Measurements from ENCODE around the gene RAB31. TPM values are rescaled to one million over a fixed set of nuclear protein-coding genes. Genes with fewer than 3 reads are reported as not detected.

RAB31 gene
- total and polyA plus RNA-seq, 2 of the 13 experiments (the other 11 are each of a cell fraction or from before 2014, with no cell fraction given): 1.1 to 1.7 TPM

DNA sequence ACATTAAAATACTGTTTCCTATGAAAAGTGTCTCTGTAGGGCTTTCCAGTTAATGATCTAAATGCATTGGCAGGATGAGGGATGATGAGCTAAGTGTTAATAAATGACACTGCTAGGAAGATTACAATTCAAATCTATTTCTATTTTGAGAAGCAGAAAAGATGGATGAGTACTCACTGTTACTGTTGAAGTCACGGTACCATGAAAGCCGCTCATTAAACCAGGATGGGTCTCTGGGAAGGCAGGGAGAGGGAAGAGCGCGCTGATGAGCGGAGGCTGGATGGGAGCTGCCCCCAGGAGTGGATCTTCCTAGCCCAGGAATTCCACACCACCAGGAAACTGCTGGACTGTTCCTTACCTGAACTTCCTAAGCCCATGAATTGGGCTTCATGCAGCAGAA is 150.5 kb downstream of the RAB31 start:
- Histone ChIP-seq H3K4me3 (replicated peaks in 1 of 3; ENCODE audit: insufficient read depth in 1 of 3, low read depth in 2 of 3, low read length in 3 of 3) (no peak overlapping the region), H3K4me1 (ENCODE audit: insufficient read depth, low read length) (peaks cover 43% of the 10 kb centered on the region), H3K9me3 (ENCODE audit: low read length) (no peaks in the 10 kb centered on the region), H3K79me2 (ENCODE audit: insufficient read depth, low read length) (no peaks in the 10 kb centered on the region), H3K4me2 (ENCODE audit: low read depth, low read length) (no peak overlapping the region), H3K9ac (ENCODE audit: insufficient read depth, low read depth, low read length) (no peak overlapping the region), H4K20me1 (ENCODE audit: insufficient read depth, low read length) (no peaks in the 10 kb centered on the region), H2AFZ (ENCODE audit: low read length) (no peak overlapping the region), H3K27me3 (ENCODE audit: control insufficient read depth in 1 of 2, insufficient read depth in 2 of 2, low read length in 2 of 2) (no peaks in the 10 kb centered on the region), H3K27ac (ENCODE audit: extremely low read length, insufficient read depth, low read length) (no peak overlapping the region), H3K36me3 (replicated peaks in 1 of 2; ENCODE audit: control insufficient read depth in 1 of 2, insufficient read depth in 2 of 2, low read length in 2 of 2) (no peaks in the 10 kb centered on the region)
- DNase-seq (ENCODE audit: low spot score) (no peak), ATAC-seq (no peak), FAIRE-seq (no peak)
- WGBS (ENCODE audit: low lambda C conversion rate): 83% methylated on average over 5 of the region's 5 CpGs
- ChIA-PET CTCF (ENCODE audit: low intra/inter-chr PET ratio, low total read pairs) (no interaction called here), POLR2A (no interaction called here)
- no peak for TF ChIP-seq ZNF556 (CRISPR knock-in tag; IDR thresholded peaks at IDR 0.05; ENCODE audit: borderline replicate concordance)
- no peak for TF ChIP-seq HOXD1 (CRISPR knock-in tag; IDR thresholded peaks at IDR 0.05)
- TF ChIP-seq HNF4A (CRISPR knock-in tag; IDR thresholded peaks at IDR 0.05): no peak
- no peak for TF ChIP-seq KDM5B (CRISPR knock-in tag; IDR thresholded peaks at IDR 0.05; ENCODE audit: borderline replicate concordance)
- TF ChIP-seq, protein P1, sequence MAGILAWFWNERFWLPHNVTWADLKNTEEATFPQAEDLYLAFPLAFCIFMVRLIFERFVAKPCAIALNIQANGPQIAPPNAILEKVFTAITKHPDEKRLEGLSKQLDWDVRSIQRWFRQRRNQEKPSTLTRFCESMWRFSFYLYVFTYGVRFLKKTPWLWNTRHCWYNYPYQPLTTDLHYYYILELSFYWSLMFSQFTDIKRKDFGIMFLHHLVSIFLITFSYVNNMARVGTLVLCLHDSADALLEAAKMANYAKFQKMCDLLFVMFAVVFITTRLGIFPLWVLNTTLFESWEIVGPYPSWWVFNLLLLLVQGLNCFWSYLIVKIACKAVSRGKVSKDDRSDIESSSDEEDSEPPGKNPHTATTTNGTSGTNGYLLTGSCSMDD (CRISPR knock-in tag; IDR thresholded peaks at IDR 0.05): no peak
- intact Hi-C loops (cut with micrococcal nuclease; ENCODE audit: unreplicated experiment): no loop called here
- BruUV-seq (replicated peaks): no TSS peak
- in situ Hi-C loops (cut with HindIII; ENCODE audit: extremely low pct_ligation_motif_present, low pct_unique_long_range_greater_than_20kb): no loop called here

DNA sequence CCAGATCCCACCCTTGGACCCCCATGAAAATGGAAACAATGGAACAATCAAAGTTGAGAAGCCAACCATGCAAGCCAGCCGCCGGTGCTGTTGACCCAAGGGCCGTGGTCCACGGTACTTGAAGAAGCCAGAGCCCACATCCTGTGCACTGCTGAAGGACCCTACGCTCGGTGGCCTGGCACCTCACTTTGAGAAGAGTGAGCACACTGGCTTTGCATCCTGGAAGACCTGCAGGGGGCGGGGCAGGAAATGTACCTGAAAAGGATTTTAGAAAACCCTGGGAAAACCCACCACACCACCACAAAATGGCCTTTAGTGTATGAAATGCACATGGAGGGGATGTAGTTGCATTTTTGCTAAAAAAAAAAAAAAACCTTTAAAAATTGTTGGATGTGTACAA is 151.1 kb downstream of the RAB31 start:
- ChIA-PET CTCF (ENCODE audit: low intra/inter-chr PET ratio, low total read pairs) (no interaction called here), POLR2A (no interaction called here)
- TF ChIP-seq ASH2L (IDR thresholded peaks at IDR 0.05; ENCODE audit: insufficient read length, low read depth, low read length) (no peak), ZNF234 (CRISPR knock-in tag; conservative IDR thresholded peaks at IDR 0.05) (no peak), MYNN (CRISPR knock-in tag; IDR thresholded peaks at IDR 0.05; ENCODE audit: low read depth) (no peak), GABPA (IDR thresholded peaks at IDR 0.05; ENCODE audit: low read depth, low read length) (no peak), GABPA (CRISPR knock-in tag; IDR thresholded peaks at IDR 0.05; ENCODE audit: low read depth) (no peak)
- TF ChIP-seq, protein P2, sequence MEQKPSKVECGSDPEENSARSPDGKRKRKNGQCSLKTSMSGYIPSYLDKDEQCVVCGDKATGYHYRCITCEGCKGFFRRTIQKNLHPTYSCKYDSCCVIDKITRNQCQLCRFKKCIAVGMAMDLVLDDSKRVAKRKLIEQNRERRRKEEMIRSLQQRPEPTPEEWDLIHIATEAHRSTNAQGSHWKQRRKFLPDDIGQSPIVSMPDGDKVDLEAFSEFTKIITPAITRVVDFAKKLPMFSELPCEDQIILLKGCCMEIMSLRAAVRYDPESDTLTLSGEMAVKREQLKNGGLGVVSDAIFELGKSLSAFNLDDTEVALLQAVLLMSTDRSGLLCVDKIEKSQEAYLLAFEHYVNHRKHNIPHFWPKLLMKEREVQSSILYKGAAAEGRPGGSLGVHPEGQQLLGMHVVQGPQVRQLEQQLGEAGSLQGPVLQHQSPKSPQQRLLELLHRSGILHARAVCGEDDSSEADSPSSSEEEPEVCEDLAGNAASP (CRISPR knock-in tag; IDR thresholded peaks at IDR 0.05; ENCODE audit: borderline replicate concordance): no peak
- H3K27ac ChIP-seq (ENCODE audit: extremely low read length, insufficient read depth, low read length): no peak overlapping the region
- no peak overlapping the region for H2AFZ ChIP-seq (ENCODE audit: low read length)
- H3K27me3 ChIP-seq (ENCODE audit: control insufficient read depth in 1 of 2, insufficient read depth in 2 of 2, low read length in 2 of 2): no peaks in the 10 kb centered on the region
- peaks cover 39% of the 10 kb centered on the region for H3K4me1 ChIP-seq (ENCODE audit: insufficient read depth, low read length)
- no peaks in the 10 kb centered on the region for H3K36me3 ChIP-seq (replicated peaks in 1 of 2; ENCODE audit: control insufficient read depth in 1 of 2, insufficient read depth in 2 of 2, low read length in 2 of 2)
- no peaks in the 10 kb centered on the region for H4K20me1 ChIP-seq (ENCODE audit: insufficient read depth, low read length)
- no peak overlapping the region for H3K9ac ChIP-seq (ENCODE audit: insufficient read depth, low read depth, low read length)
- DNase-seq (ENCODE audit: low spot score): no peak
- BruUV-seq (replicated peaks): no TSS peak
- no peak overlapping the region for H3K4me3 ChIP-seq (replicated peaks in 1 of 3; ENCODE audit: insufficient read depth in 1 of 3, low read depth in 2 of 3, low read length in 3 of 3)
- no peak for FAIRE-seq
- 85% methylated on average over 6 of the region's 7 CpGs for WGBS (ENCODE audit: low lambda C conversion rate)
- no peaks in the 10 kb centered on the region for H3K79me2 ChIP-seq (ENCODE audit: insufficient read depth, low read length)
- H3K9me3 ChIP-seq (ENCODE audit: low read length): no peaks in the 10 kb centered on the region
- intact Hi-C loops (cut with micrococcal nuclease; ENCODE audit: unreplicated experiment): no loop called here
- no peak overlapping the region for H3K4me2 ChIP-seq (ENCODE audit: low read depth, low read length)
- no peak for ATAC-seq
- in situ Hi-C loops (cut with HindIII; ENCODE audit: extremely low pct_ligation_motif_present, low pct_unique_long_range_greater_than_20kb): no loop called here
